IMR-90 (cell line): ENCODE results near the gene GRIA2. TPM values are rescaled to one million over a fixed set of nuclear protein-coding genes. Genes with fewer than 3 reads are reported as not detected.

Experiments
- ATAC-seq: fragments of 200-7000 bp; cut with Tn5 transposase; 2 replicates; pipeline ENCODE4 v1.9.1; 2020; ENCODE audit warnings: low read depth, mild to moderate bottlenecking, moderate library complexity
- Bru-seq: library from RNA; stranded (reverse); fragments of 400-500 nt; gene quantifications from one replicate; lab custom pipeline; 2021; lab: Mats Ljungman, UMichigan
- BruChase-seq, 2 experiments: library from RNA; stranded (reverse); fragments of 400-500 nt; gene quantifications; one replicate each; lab custom pipeline; 2021; lab: Mats Ljungman, UMichigan
- BruUV-seq: library from RNA; stranded (reverse); fragments of 400-500 nt; replicated peaks from 2 replicates; lab custom pipeline; 2021; lab: Mats Ljungman, UMichigan
- CTCF ChIA-PET: fragments of 300-600 bp; formaldehyde crosslinking; extraction: SDS; loops from one replicate; lab custom pipeline; 2021; ENCODE audit warnings: antibody characterized with exemption; lab: Yijun Ruan, JAX
- POLR2A ChIA-PET: fragments of 300-600 bp; sonication (Branson Sonifier 250); formaldehyde crosslinking; loops from one replicate; lab custom pipeline; 2022; ENCODE audit warnings: antibody characterized with exemption; ENCODE audit not compliant: unreplicated experiment; lab: Charles Lee
- DNase-seq: peaks from one replicate; pipeline ENCODE4 v3.0.0; 2013
- H2AFZ ChIP-seq: replicated peaks from 2 replicates; pipeline ENCODE3; 2013; ENCODE audit warnings: low read length, mild to moderate bottlenecking; ENCODE audit not compliant: poor library complexity
- H2AK5ac ChIP-seq: 2 replicates; pipeline ENCODE4 v1.6.1; 2013; ENCODE audit warnings: low read depth, low read length, inconsistent platforms
- H2AK9ac ChIP-seq: replicated peaks from 2 replicates; pipeline ENCODE3; 2013; ENCODE audit warnings: mild to moderate bottlenecking, low read depth, low read length, moderate library complexity; ENCODE audit not compliant: poor library complexity
- H2BK120ac ChIP-seq: 2 replicates; pipeline ENCODE4 v1.6.1; 2013; ENCODE audit warnings: low read depth, low read length, inconsistent platforms
- H2BK15ac ChIP-seq: 3 replicates; pipeline ENCODE4 v1.6.1; 2013; ENCODE audit warnings: low read depth, low read length, inconsistent platforms
- H2BK20ac ChIP-seq: 2 replicates; pipeline ENCODE4 v1.6.1; 2013; ENCODE audit warnings: low read depth, mild to moderate bottlenecking, inconsistent platforms, low read length, moderate library complexity
- H2BK5ac ChIP-seq: 2 replicates; pipeline ENCODE4 v1.6.1; 2013; ENCODE audit warnings: mild to moderate bottlenecking, low read depth, low read length, inconsistent platforms; ENCODE audit not compliant: poor library complexity, severe bottlenecking
- H3K14ac ChIP-seq: replicated peaks from 2 replicates; pipeline ENCODE4 v1.6.1; 2013; ENCODE audit warnings: low read depth, low read length, inconsistent platforms
- H3K18ac ChIP-seq: 2 replicates; pipeline ENCODE4 v1.6.1; 2013; ENCODE audit warnings: low read depth, low read length, control low read depth
- H3K23ac ChIP-seq: 2 replicates; pipeline ENCODE4 v1.6.1; 2013; ENCODE audit warnings: low read depth, low read length, inconsistent platforms
- H3K27ac ChIP-seq: 2 replicates; pipeline ENCODE4 v1.5.1; 2013; ENCODE audit warnings: mild to moderate bottlenecking, control low read depth, low read length; ENCODE audit not compliant: insufficient read depth
- H3K27me3 ChIP-seq: 2 replicates; pipeline ENCODE4 v1.6.1; 2013; ENCODE audit warnings: low read length; ENCODE audit not compliant: control insufficient read depth, insufficient read depth
- H3K36me3 ChIP-seq: 2 replicates; pipeline ENCODE4 v1.6.1; 2013; ENCODE audit warnings: low read length, mixed read lengths; ENCODE audit not compliant: control insufficient read depth, insufficient read depth
- H3K4ac ChIP-seq: 2 replicates; pipeline ENCODE4 v1.6.1; 2013; ENCODE audit warnings: low read depth, low read length, inconsistent platforms
- H3K4me1 ChIP-seq: 2 replicates; pipeline ENCODE4 v1.6.1; 2013; ENCODE audit warnings: low read length, mixed read lengths; ENCODE audit not compliant: control insufficient read depth, insufficient read depth
- H3K4me2 ChIP-seq: 2 replicates; pipeline ENCODE4 v1.6.1; 2013; ENCODE audit warnings: low read depth, mild to moderate bottlenecking, control low read depth, low read length, moderate library complexity
- H3K4me3 ChIP-seq: 2 replicates; pipeline ENCODE4 v1.5.1; 2013; ENCODE audit warnings: low read depth, mild to moderate bottlenecking, control low read depth, low read length, moderate library complexity; ENCODE audit not compliant: insufficient read depth
- H3K56ac ChIP-seq: 2 replicates; pipeline ENCODE4 v1.6.1; 2013; ENCODE audit warnings: low read length, inconsistent platforms; ENCODE audit not compliant: insufficient read depth; ENCODE audit errors: extremely low read depth
- H3K79me1 ChIP-seq, 2 experiments: 2 replicates each; pipeline ENCODE4 v1.6.1; 2013; ENCODE audit warnings: low read length in 2 of 2, inconsistent platforms in 1 of 2, low read depth in 1 of 2
- H3K9ac ChIP-seq: 2 replicates; pipeline ENCODE4 v1.6.1; 2013; ENCODE audit warnings: low read depth, low read length, control low read depth
- H3K9me1 ChIP-seq: 2 replicates; pipeline ENCODE4 v1.6.1; 2013; ENCODE audit warnings: low read length, inconsistent platforms; ENCODE audit not compliant: insufficient read depth
- H3K9me3 ChIP-seq: 2 replicates; pipeline ENCODE4 v1.6.1; 2013; ENCODE audit warnings: low read length; ENCODE audit not compliant: control insufficient read depth, insufficient read depth
- H4K20me1 ChIP-seq: 2 replicates; pipeline ENCODE4 v1.6.1; 2013; ENCODE audit warnings: low read length, inconsistent platforms; ENCODE audit not compliant: insufficient read depth
- H4K5ac ChIP-seq: 2 replicates; pipeline ENCODE4 v1.6.1; 2013; ENCODE audit warnings: mild to moderate bottlenecking, low read depth, low read length, control low read depth
- H4K8ac ChIP-seq, 2 experiments: 2 replicates each; pipeline ENCODE4 v1.6.1; 2013; ENCODE audit warnings: low read depth in 2 of 2, low read length in 2 of 2, control low read depth in 1 of 2, inconsistent platforms in 1 of 2
- H4K91ac ChIP-seq: 2 replicates; pipeline ENCODE4 v1.6.1; 2013; ENCODE audit warnings: low read depth, low read length, inconsistent platforms; ENCODE audit not compliant: insufficient read depth
- CEBPB ChIP-seq: IDR thresholded peaks from 2 replicates; pipeline ENCODE4 v1.6.1; 2012; ENCODE audit warnings: low read depth, low read length, improper control_type of control experiment
- FOS ChIP-seq: fragments of 150-350 bp; IDR thresholded peaks from 2 replicates; pipeline ENCODE4 v1.6.1; 2016; ENCODE audit warnings: low read depth, low read length
- MAFK ChIP-seq: IDR thresholded peaks from 2 replicates; pipeline ENCODE4 v1.6.1; 2012; ENCODE audit warnings: low read depth, low read length, improper control_type of control experiment
- MAZ ChIP-seq: IDR thresholded peaks from 2 replicates; pipeline ENCODE4 v1.6.1; 2012; ENCODE audit warnings: low read depth, mild to moderate bottlenecking, low read length, improper control_type of control experiment, moderate library complexity, borderline replicate concordance
- MXI1 ChIP-seq: IDR thresholded peaks from 2 replicates; pipeline ENCODE4 v1.6.1; 2012; ENCODE audit warnings: low read depth, mild to moderate bottlenecking, low read length, moderate library complexity, borderline replicate concordance
- NFE2L2 ChIP-seq: fragments of 150-350 bp; IDR thresholded peaks from 2 replicates; pipeline ENCODE4 v1.6.1; 2016; ENCODE audit warnings: low read depth, mild to moderate bottlenecking, low read length
- POLR2A ChIP-seq: IDR thresholded peaks from 2 replicates; pipeline ENCODE4 v1.6.1; 2012; ENCODE audit warnings: mild to moderate bottlenecking, low read depth, low read length
- RAD21 ChIP-seq: IDR thresholded peaks from 2 replicates; pipeline ENCODE4 v1.6.1; 2012; ENCODE audit warnings: low read length, improper control_type of control experiment
- RFX5 ChIP-seq: IDR thresholded peaks from 2 replicates; pipeline ENCODE4 v1.8.0; 2012; ENCODE audit warnings: low read depth, mild to moderate bottlenecking, low read length, moderate library complexity
- SMC3 ChIP-seq: fragments of 150-350 bp; IDR thresholded peaks from 2 replicates; pipeline ENCODE4 v1.6.1; 2016; ENCODE audit warnings: low read depth, mild to moderate bottlenecking, antibody characterized with exemption, low read length, moderate library complexity
- USF2 ChIP-seq: fragments of 150-350 bp; IDR thresholded peaks from 2 replicates; pipeline ENCODE4 v1.6.1; 2017; ENCODE audit warnings: mild to moderate bottlenecking, antibody characterized with exemption, low read length, low read depth
- WGBS, 2 experiments: methylation state at CpG; one replicate each; pipeline versions ENCODE4 v1.1.5 to v1.1.7; 2013; ENCODE audit warnings: missing lambda C conversion rate in 2 of 2; ENCODE audit not compliant: insufficient read length in 1 of 2; ENCODE audit errors: extremely low coverage in 2 of 2; 5-methylcytosine and 5-hydroxymethylcytosine counted together
- dilution Hi-C: fragments of 300-500 bp; cut with HindIII; formaldehyde crosslinking; loops from one replicate; pipeline ENCODE4 v1.14.3; 2018; ENCODE audit warnings: low sequenced_read_pairs; ENCODE audit not compliant: unreplicated experiment
- in situ Hi-C: fragments of 300-500 bp; cut with MboI; formaldehyde crosslinking; loops from 3 replicates; pipeline ENCODE4 v1.14.3; 2019; ENCODE audit warnings: low sequenced_read_pairs, inconsistent platforms, mixed read lengths
- intact Hi-C: fragments of 100-400 bp; cut with micrococcal nuclease; formaldehyde crosslinking; loops from 2 replicates; pipeline ENCODE4 v1.10.0; 2022
- long read RNA-seq: library from polyadenylated mRNA; unstranded; transcript quantifications from one replicate; pipeline ENCODE4 v2.0.0, GENCODE V29; 2021; ENCODE audit not compliant: unreplicated experiment
- polyA plus RNA-seq, 3 experiments: library from polyadenylated mRNA; depleted of rRNA; stranded (reverse); fragments of >200 nt; gene quantifications; 2 replicates each; pipeline ENCODE4 v1.2.3, GENCODE V29; 2012; ENCODE audit warnings: low replicate concordance in 1 of 3
- total RNA-seq: library from RNA; depleted of rRNA; stranded (reverse); fragments of >200 nt; gene quantifications from 2 replicates; pipeline ENCODE4 v1.2.3, GENCODE V29; 2012; rRNA removed
- TF ChIP-seq, protein P1 (sequence below): fragments of 150-350 bp; IDR thresholded peaks from 2 replicates; pipeline ENCODE4 v1.6.1; 2016; ENCODE audit warnings: low read depth, mild to moderate bottlenecking, low read length, moderate library complexity, borderline replicate concordance
- TF ChIP-seq, protein P2 (sequence below): conservative IDR thresholded peaks from 2 replicates; pipeline ENCODE4 v1.5.1; 2012; ENCODE audit warnings: mild to moderate bottlenecking, low read depth, low read length, improper control_type of control experiment

GRIA2 gene
- total RNA-seq (not detected in 2 replicates), polyA plus RNA-seq (2012; rRNA removed) (not detected in 2 replicates), Bru-seq, nascent RNA (not detected), BruChase-seq, experiment 1, labeled RNA remaining after a 6-hour chase (percentile 2 among the genes with signal in this experiment), BruChase-seq, experiment 2, labeled RNA remaining after a 2-hour chase (not detected)
- polyA plus RNA-seq (2012; cell fraction: cytosol; rRNA removed): not detected in 2 replicates
- polyA plus RNA-seq (2012; cell fraction: nucleus; rRNA removed; ENCODE audit: low replicate concordance): 0.08 TPM in 1 of 2 replicates, not detected in the other
- long read RNA-seq: 0 reads

- H3K56ac ChIP-seq: no peak within 1 kb of the TSS
- WGBS, 2 experiments: 5% methylated on average over 14 of the region's 57 CpGs; no CpG with 5 or more reads in 1 of the 2 experiments
- peak; percentile 73; the same call in 1 of the 2 replicates for TF ChIP-seq MAZ
- no peak for TF ChIP-seq USF2
- TF ChIP-seq, protein P1, sequence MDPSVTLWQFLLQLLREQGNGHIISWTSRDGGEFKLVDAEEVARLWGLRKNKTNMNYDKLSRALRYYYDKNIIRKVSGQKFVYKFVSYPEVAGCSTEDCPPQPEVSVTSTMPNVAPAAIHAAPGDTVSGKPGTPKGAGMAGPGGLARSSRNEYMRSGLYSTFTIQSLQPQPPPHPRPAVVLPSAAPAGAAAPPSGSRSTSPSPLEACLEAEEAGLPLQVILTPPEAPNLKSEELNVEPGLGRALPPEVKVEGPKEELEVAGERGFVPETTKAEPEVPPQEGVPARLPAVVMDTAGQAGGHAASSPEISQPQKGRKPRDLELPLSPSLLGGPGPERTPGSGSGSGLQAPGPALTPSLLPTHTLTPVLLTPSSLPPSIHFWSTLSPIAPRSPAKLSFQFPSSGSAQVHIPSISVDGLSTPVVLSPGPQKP: no peak
- no peak for TF ChIP-seq NFE2L2
- TF ChIP-seq POLR2A: no peak
- TF ChIP-seq SMC3: no peak
- no peak for TF ChIP-seq MAFK
- TF ChIP-seq CEBPB: no peak
- TF ChIP-seq, protein P2, sequence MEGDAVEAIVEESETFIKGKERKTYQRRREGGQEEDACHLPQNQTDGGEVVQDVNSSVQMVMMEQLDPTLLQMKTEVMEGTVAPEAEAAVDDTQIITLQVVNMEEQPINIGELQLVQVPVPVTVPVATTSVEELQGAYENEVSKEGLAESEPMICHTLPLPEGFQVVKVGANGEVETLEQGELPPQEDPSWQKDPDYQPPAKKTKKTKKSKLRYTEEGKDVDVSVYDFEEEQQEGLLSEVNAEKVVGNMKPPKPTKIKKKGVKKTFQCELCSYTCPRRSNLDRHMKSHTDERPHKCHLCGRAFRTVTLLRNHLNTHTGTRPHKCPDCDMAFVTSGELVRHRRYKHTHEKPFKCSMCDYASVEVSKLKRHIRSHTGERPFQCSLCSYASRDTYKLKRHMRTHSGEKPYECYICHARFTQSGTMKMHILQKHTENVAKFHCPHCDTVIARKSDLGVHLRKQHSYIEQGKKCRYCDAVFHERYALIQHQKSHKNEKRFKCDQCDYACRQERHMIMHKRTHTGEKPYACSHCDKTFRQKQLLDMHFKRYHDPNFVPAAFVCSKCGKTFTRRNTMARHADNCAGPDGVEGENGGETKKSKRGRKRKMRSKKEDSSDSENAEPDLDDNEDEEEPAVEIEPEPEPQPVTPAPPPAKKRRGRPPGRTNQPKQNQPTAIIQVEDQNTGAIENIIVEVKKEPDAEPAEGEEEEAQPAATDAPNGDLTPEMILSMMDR: no peak
- peak; percentile 55; the same call in 1 of the 2 replicates for TF ChIP-seq MXI1
- no peak for TF ChIP-seq RAD21
- TF ChIP-seq FOS: no peak
- TF ChIP-seq RFX5: no peak
Measured at GRCh38 chr4:157220371-157220881, at the start of gene GRIA2. Gene GRIA2, plus strand, starts transcription at chr4:157220728. Its CDS starts 315 bp downstream, at chr4:157221043.

More at GRCh38 chr4:157220371-157220881, at the start of gene GRIA2:
- Histone ChIP-seq H3K4me1 (peaks cover 4% of the 10 kb centered on the region; the same call in 1 of the 2 replicates), H3K18ac (no peak within 1 kb of the TSS), H3K9me3 (no peaks in the 10 kb centered on the region; the same call in 1 of the 2 replicates), H3K27ac (no peak within 1 kb of the TSS), H4K20me1 (no peaks in the 10 kb centered on the region), H3K14ac (no peak within 1 kb of the TSS), H2AK5ac (no peak within 1 kb of the TSS), H2AK9ac (no peak within 1 kb of the TSS), H2BK120ac (no peak within 1 kb of the TSS), H3K36me3 (no peaks in the 10 kb centered on the region), H2BK20ac (no peak within 1 kb of the TSS), H3K9me1 (no peaks in the 10 kb centered on the region; the same call in 1 of the 2 replicates), H3K4me2 (peak within 1 kb of the TSS; percentile 64; the same call in 1 of the 2 replicates), H4K91ac (no peak within 1 kb of the TSS), H3K4ac (no peak within 1 kb of the TSS), H3K4me3 (peak within 1 kb of the TSS; percentile 37), H3K27me3 (peaks cover 33% of the 10 kb centered on the region), H4K5ac (no peak within 1 kb of the TSS), H3K79me1 (no peaks in the 10 kb centered on the region), H2AFZ (peak within 1 kb of the TSS; percentile 73), H2BK15ac (no peak within 1 kb of the TSS), H3K23ac (no peak within 1 kb of the TSS), H3K9ac (no peak within 1 kb of the TSS), H4K8ac (no peak within 1 kb of the TSS), H2BK5ac (no peak within 1 kb of the TSS)
- ChIA-PET POLR2A (no interaction called here), CTCF (interaction anchor here (1.1 kb wide), 1 partner anchor 604 kb away, joined by 3 read pairs; no protein-coding TSS in a partner anchor)
- ATAC-seq: peak; percentile 94
- intact Hi-C loops: loop anchor here (5.0 kb wide), 1 partner anchor 952 kb away; the partner anchor contains the start of gene GASK1B
- in situ Hi-C loops: loop anchor here (25.0 kb wide), 1 partner anchor 967 kb away; no protein-coding TSS in a partner anchor
- no TSS peak for BruUV-seq
- peak; percentile 54 for DNase-seq
- dilution Hi-C loops: no loop called here
